SHP77 treated with DMSO at 0.1 percent for 48 hours (cell line): Measurements from ENCODE around the gene LRPAP1.

Source experiments
- DNase-seq: peaks from one replicate; lab custom pipeline; 2025; lab: John Stamatoyannopoulos, UW

LRPAP1 gene

DNA sequence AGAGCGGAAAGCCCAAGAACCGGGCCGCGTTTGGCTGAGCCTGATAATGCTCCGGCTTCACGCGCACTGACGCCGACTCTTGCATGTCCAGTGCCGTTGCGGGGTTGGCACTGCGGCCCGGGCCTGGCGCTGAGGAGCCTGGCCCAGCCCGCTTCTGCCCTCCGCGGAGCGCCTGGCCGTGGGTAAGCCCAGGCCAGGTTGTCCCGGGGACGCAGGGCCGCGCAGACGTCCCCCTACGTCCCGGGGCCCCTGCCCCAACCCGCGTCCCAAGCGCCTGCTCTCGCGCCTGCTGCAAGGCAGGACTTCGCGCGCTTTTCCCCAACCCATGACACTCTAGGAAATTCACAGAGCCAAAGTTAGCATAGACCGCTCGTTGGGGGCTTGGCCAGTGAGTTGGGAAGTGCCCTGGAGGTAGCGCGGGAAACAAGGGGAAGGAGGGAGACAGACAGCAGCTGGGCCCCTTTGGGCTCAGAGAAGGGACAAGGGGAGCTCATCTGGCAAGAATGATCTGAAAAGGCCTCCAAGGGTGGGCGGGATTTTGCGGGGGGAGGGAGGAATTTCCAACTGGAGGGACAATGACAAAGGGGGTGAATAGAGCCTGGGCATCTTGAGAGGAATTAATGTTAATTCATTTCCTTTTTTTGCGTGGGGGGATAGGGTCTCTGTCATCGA lies 665 bp upstream of the LRPAP1 start:
- DNase-seq, result no peak

DNA sequence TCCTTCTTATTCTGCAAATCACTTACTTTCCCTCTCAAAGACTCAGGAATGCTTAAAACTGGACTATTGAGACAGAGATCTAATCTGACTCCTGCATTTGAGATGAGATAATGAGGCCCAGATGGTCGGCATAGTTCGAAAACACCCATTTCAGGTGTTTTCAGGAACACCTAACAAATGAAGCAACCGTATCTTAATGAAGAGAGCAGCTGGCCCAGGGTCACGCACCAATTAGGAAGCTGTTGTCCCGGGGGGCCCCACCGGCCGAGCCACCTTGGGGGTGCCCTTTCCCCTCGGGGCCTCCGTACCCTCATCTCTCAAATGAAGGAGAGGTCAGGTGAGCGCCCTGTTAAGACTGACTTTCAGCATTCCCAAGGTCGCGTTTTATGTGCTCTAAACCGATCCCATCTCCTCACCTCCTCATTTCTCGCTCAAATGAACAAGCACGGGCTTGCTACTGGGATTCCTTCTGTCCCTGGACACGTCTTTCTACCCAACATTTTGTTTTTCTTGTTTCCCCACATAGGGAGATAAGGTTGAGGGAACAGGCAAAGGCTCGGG lies 824 bp downstream of the LRPAP1 start:
- no peak for DNase-seq

DNA sequence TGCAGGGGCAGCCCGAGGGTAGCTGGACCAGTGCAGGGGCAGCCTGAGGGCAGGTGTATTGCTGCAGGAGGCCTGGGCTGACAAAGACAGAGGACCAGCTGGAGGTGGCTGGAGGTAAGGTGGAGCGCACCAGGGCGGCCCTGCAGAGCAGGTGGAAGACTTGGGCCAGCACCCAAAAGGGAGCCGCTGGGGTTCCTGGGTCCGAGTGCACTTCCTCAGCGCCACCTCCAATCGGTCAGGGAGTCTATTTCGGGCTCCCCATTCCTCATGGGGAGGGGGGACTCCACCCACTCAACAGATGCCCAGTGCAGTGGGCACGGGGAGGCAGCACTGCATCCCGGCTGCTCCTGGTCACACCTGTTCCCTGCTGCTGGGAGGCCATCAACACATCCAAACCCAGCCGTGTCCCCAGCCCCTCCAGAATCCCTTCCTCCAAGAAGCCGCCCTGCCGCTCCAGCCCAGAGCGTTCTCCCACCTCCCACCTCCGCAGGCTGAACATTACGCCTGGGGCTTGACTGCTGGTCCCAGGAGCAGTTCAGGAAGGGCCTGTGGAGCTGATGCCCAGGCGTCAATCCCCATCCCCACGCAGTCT lies 1.5 kb downstream of the LRPAP1 start:
- DNase-seq, result no peak

DNA sequence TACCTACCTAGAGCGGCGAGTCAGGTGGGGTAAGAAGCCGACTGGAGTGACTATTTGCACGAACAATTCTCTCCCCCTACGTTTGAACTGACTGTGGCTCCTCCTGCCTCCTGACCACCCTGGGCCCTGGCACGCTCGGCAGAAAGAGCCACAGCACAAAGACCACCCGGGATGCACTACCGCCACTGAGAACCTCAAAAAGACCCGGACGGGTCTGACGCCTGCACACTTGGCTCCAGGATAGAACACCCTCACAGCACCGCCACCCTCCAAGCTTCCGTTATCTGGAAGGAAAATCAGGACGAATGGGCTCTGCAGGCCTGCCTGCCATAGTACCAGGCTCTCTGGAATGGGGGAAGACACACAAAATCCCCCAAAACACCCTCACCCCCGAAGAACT lies 2.2 kb downstream of the LRPAP1 start:
- no peak for DNase-seq

DNA sequence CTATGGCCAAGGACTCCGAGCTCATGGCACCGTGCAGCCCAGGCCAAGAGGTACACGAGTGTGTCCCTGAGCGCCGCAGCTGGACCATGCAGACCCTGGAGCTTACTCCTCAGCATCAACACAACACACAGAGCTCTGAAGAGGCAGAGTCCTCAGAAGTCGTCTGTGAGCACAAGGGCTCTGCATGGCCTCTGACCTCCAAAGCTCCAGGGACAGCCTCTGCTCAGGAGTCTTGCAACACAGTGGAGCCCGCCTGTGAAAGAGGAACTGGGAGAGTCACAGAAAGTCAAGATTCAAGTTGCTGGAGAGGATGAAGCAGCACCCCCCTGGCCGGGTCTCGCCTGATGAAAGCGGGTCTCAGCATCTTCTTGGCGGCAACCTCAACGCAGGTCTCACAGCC lies 2.9 kb downstream of the LRPAP1 start:
- DNase-seq, result no peak

DNA sequence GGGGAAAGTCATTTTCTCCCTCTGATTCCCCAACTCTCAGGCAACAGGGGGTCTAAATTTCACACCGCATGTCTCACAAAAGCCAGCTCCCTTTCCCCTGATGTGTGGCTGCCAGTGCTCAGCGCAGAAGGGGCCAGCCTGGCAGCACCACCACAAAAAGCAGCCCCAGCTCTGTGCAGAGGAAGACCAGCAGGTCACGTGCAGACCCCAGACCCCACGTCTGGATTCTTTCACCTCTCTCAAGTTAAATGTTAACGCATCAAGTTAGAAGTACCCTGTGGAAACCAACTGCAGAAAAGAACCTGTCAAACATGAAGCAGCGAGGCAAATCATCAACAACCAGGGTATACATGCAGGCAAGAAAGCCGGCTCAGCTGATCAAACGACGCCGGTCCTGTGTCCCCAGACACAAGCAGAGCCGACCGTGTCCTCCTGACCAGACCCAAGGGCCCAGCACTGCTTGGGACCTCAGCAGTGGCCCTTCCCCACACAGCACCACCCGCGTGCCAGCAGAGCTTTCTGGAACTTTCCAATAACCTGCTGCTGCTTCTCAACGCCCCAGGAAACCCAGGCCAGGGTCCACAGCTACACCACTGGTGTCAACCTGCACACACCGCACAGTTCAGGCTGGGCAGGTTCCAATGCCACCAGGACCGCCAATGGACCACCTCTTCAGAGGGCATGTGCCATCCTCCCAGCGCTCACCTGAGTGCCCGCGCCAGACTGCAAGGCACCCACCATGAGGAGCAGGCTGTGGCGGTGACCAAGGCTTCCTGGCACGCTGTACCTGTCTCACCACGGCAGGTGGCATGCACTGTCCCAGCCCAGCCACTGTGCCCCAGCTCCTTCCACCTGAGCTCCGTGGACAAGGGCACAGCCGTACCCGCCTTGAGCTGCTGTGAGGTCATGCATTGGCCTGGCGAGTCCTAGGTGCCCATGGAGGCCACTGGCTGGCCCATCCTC lies 4.0 kb downstream of the LRPAP1 start:
- DNase-seq, result no peak

DNA sequence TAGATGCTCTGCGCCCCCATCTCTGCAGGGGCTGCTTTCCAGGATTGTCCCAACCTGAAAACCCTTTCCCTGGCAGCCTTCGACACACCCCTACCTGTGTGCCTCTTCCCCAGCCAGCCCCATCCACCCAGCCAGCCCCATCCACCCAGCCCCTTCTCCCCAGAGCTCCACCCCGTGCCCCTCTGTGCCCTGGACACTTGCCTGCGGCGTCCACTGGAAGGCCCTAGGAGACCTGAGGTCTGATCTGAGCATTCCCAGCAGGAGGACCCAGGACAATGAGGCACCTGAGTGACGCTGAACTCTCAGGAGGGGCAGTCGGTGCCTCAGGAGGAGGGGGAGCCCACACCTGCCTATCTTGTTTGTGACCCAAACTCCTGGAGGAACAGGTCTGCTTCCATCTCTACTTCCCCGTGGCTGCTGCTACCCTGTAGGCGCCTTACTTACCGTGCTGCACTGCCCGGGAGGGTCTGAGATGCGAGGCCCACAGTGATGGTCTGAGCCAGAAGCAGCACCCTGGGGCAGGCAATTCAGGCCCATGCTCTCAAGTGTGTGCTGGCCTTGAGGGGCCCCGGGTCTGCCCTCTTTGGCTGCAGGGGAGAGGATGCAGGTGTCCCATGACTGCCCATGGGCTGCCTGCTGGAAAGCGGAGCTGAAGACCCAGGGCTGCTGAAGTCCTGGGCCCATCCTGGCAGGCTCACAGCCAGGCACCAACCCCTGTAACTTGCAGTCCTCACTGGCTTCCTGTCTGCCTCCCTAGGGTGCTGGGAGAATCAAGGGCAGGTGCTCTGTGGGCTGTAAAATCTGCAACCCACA lies 4.9 kb downstream of the LRPAP1 start:
- no peak for DNase-seq

DNA sequence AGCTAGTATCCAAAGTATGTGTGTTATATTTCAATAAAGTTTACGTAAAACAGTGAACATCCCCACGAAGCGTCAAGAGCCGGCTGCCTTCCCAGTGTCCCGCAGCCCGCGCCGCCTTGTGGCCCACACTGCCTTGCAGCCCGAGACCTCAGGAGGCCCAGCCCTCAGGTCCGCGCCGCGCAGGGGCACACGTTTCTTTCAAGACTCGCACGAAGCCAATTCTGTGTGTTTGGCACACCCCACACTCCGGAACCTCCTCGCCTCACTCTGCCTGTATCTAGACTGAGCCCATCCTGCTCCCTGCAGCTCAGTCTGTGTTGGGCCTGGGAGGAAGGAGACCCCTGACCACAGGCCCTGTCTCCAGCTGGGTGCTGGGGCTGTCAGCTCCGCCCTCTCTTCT lies 5.8 kb downstream of the LRPAP1 start:
- DNase-seq, result no peak

DNA sequence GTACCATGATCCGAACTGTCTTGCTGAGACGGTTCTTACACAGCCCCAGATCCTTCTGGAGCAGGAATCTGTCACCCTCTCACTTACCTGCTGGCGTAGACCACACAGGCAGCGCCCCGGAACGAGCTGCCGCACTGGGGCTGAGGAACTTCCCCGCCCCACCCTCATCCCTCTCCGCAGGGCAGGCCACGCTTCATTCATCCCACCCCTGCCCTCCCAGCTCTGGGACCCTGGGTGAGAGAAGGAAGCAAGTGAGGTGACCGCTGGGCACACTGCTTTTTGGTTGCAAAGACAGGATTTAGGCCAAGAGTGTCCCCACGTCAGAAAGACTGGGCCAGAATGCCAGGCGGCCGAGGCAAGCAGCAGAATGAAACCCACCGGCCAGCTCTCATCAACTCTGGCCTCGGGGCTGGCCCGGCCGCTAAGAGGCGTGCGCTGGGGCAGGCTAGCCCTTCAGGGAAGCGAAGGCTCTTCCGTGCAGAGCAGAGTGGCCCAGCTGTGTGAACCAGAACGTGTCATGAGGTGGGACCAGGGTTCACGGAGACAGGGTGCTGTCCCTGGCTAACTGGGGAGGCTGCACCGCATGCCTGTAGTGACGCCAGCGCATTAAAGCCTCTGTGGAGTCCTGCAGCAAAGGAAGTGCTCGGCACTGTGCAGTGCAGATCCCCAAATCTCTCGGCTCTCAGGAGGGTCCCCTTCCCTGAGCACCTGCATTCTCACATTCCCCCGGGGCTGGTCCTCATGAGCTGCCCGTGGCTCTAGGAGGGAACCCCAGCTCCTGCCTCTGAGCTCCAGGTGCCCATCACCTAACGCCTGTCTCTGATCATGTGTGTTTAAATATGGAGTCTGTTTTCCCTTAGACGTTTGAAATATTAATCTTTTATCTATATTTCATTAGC lies 6.4 kb downstream of the LRPAP1 start:
- DNase-seq, result no peak

DNA sequence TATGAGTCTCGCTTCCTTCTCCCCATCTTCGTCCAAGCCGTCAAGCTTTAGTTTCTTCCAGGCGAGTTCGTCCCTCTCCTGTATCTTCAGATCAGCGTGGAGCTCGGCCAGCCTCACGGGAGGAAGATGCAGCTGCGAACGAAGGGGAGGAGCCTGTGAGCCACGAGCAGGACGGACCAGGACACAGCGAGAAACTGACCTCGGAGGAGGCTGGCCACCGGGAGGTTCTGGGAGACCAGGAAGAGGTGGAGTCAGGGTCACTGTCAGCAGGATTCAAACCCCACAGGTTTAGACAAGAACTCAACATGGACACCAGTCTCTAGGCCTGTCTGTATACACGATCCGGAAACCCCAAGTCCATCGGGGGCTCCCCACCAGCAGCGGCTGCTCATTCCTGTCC lies 7.3 kb downstream of the LRPAP1 start:
- no peak for DNase-seq

DNA sequence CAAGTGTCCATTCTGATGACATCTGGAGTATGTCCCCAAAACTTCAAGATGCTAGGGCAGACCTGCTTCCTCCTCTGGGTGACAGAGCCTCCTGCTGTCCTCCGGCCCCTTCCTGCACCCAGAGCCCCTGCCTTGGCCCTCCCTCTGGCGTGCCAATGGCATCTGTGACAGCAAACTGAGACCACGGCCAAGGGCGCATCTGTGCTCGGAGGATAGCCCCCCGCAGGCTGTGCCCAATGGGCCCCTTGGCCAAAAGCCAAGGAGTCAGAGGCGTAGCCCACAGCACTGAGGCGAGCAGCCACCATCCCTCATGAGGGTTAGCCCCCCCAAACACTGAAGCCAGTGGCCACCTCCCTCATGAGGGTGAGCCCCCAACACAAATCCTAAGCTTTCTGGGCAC lies 7.9 kb downstream of the LRPAP1 start:
- DNase-seq, result no peak

DNA sequence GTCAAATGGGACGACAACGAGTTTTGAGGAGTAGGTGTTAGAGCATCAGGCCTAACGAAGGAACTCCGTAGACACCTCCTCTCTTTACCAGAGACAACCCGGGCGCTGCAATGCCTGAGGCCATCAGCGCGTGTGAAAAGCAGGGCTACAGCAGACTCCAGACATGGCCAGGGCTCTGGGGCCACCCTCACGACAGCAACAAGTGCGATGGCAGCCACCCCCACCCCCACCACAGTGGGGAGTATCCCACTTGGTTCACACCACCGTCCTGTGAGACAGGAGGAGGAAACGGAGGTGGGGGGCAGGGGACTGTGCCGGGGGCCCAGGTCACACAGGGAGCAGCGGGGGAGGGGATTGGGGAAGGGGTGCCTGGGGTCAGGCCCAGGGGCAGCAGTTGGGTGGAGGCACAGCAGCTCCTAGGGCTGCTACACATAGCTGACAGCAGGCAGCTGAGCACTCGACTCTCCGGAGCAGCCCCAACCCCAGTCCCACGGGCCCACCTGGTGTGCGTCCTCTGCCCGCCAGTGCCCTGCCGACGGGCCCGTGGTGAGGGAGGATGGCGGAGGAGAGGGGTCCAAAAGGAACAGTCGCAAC lies 8.5 kb downstream of the LRPAP1 start:
- DNase-seq, result no peak

DNA sequence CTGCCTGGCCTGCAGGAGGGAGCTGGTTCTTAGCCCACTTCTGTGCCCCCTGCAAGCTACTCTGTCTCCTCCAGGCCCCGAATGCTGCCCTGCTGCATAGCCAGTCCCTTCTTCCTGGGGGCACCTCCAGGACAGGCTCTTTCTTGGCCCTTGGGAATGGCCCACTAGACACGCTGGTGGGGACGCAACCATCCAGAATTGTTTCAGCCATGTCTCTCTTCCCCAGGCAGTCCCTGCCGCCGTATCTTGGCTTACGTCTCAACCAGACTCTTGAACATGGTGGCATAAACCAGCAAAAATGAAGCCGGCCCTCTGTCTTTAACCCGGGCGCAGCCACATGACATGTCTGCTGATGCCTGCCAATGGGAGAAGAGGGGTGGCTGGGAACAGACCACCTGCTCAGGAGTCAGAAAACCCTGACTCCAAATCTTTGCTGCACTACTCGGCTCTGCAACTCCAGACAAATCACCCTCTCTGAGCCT lies 9.0 kb downstream of the LRPAP1 start:
- no peak for DNase-seq

DNA sequence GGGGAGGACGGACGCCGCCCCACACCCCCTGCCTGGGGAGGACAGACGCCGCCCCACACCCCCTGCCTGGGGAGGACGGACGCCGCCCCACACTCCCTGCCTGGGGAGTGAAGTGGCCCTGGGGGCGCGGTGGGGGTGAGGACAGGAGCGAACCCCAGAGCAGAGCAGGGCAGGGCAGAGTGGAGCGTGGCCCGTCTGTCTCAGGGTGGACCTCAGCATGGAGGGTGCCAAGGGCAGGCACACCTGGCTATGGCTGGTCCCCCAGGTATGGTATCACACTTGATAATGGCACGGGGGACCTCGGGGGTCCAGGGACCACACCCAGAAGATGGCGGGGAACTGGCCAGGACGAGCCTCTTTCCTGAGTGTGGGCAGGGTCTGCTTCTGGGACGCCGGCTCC lies 9.6 kb downstream of the LRPAP1 start:
- DNase-seq, result no peak

DNA sequence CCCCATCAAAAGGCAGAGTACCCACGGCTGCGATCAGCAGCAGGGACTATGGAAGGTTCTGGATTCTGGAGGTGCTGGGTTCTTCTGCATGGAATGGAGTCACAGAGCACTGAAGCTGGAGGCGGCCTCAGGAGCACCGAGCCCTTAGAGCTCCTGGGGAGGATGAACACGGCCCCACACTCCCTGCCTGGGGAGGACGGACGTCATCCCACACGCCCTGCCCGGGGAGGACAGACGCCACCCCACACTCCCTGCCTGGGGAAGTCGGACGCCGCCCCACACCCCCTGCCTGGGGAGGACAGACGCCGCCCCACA lies 9.9 kb downstream of the LRPAP1 start:
- no peak for DNase-seq

DNA sequence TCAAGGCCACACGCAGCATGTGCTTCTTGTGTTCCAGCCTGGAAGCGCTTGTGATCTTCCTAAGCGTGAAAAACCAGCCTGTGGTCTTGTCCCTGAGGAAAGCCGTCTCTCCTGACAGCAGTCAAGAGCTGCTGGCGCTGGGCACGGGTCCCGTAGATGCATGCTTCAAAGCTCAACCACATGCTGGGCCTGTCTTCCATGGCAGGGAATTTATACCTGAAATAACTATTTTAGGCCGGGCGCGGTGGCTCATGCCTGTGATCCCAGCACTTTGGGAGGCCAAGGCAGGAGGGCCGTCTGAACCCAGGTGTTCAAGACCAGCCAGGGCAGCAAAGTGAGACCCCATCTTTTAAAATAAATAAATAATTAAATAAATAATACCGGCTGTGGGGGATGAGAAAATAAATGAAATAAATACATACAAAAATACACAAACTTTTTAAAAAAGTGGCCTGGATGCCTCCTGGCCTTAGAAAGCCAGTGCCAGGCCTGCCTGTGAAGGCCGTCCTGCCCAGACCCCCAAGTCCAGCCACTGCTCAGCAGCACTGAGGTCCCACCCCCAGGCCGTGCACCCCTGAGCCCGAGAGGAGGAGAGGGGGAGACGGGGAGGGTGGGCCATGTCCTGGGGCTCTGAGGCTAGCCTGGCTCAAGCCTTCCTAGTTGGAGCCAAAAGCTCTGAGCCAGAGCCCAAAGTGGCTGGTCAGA lies 10.4 kb downstream of the LRPAP1 start:
- DNase-seq, result no peak

DNA sequence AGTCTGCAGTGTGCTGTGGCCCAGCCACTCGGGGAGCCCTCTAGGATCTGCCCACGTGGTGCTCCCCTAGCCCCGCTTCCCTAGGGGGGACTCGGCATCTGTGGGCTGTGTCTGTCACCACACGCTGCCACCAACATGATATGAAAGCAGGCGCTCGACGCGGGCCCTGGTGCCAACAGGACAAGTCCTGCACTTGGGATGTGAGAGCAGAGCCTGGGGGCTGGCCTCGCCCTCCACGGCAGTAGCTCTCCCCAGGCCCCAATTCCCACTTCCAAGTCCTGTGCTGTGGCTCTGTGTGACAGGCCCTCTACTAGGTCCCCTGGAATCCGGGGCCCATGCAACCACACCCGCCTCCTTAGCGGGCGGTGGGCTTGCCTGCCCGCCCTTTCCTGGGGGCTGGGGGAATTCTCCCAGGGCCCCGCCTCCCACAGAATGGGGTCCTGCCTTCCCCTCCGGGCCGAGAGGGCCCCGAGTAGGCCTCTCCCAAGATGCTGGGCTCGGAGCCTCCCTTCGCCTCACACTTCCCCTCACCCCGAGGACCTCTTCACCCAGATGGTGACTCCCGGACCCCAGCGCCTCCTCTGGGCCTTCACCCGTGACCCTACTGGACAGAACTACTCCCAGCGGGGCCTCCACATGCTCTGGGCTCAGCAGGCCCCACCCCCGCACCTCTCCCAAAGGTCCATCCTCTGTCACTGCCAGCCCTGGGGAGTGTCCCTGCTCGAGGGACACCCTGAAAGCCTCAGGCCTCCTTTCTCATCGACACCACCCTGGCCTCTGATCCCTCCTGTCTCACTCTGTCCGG lies 11.2 kb downstream of the LRPAP1 start:
- DNase-seq, result no peak

DNA sequence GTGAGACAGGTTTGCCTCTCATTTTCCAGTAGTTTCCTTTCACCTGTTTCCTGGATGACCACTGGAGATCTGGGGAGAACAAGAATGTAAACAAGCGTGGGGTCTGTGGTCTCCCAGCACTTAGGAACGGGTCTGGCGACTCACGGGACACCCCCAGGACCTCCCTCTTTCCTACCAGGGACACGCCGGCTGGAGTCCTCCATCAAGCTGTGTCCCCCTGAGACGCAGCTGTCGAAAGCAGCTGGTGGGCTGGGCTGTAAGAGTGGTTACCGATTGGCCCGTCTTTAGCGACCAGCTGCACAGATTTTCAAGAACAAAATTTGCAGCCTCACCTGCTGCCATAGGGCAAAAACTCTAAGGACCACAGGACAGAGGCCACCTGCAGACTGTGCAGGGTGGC lies 11.9 kb downstream of the LRPAP1 start:
- no peak for DNase-seq
